ENCODE results near the gene CACNA1H. TPM values are rescaled to one million over a fixed set of nuclear protein-coding genes. Genes with fewer than 3 reads are reported as not detected.

CACNA1H gene
- total and polyA plus RNA-seq, 3 donors from 2014 or later: 41.1 to 69.0 (median 55.9) TPM

DNA sequence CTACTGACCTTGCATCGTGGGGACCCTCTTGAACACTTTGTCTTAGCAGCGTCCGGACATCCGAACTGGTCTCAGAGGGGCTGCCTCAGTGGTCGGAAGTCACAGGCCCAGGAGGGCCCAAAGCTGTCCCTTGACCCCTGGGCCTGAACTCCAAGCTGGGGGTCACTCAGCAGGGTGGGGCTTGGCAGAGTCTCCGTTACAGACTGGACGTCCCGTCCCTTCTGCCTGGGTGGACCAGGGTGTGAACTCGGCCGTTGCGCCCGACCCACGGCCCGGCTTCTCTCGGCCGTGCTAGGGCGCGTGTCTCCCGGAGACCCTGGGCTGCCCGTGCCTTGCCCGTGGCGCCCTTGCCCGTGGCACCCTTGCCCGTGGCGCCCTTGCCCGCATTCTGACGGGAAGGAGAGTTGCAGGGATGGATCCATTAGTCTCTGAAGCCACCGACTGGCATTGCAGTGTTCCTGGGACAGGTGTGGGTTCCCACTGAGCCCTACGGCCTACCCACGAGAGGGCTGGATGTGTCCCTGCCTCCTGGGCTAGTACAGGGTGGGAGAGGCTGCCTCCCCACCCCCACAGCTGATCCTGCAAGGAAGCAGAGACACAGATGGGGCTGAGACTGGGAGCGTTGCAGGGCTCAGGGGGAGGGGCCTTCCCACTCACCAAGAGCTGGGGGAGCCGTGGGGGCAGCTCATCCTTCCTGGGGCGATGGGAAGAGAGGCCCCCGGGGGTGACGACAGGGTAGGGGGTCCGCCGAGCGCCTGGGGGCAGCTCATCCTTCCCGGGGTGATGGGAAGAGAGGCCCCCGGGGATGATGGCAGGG lies 4.9 kb downstream of the CACNA1H start:
- no peak for DNase-seq
- Histone ChIP-seq H3K27ac (peak overlapping the region; percentile 77 to 86), H3K9me3 (no peaks in the 10 kb centered on the region), H3K36me3 (ENCODE audit: low read depth, missing control alignments) (no peaks in the 10 kb centered on the region), H3K27me3 (no peaks in the 10 kb centered on the region), H3K4me3 (no peak overlapping the region), H3K4me1 (peaks cover 53% of the 10 kb centered on the region)
- TF ChIP-seq, protein P1, sequence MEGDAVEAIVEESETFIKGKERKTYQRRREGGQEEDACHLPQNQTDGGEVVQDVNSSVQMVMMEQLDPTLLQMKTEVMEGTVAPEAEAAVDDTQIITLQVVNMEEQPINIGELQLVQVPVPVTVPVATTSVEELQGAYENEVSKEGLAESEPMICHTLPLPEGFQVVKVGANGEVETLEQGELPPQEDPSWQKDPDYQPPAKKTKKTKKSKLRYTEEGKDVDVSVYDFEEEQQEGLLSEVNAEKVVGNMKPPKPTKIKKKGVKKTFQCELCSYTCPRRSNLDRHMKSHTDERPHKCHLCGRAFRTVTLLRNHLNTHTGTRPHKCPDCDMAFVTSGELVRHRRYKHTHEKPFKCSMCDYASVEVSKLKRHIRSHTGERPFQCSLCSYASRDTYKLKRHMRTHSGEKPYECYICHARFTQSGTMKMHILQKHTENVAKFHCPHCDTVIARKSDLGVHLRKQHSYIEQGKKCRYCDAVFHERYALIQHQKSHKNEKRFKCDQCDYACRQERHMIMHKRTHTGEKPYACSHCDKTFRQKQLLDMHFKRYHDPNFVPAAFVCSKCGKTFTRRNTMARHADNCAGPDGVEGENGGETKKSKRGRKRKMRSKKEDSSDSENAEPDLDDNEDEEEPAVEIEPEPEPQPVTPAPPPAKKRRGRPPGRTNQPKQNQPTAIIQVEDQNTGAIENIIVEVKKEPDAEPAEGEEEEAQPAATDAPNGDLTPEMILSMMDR (IDR thresholded peaks at IDR 0.05): no peak
- no peak for TF ChIP-seq POLR2A (IDR thresholded peaks at IDR 0.05)
- intact Hi-C loops (cut with DNase I; ENCODE audit: low total_unique reads): no loop called here
- 38% methylated on average over 38 of the region's 40 CpGs; no CpG with 5 or more reads in 1 of the 2 donors for WGBS, 2 donors

DNA sequence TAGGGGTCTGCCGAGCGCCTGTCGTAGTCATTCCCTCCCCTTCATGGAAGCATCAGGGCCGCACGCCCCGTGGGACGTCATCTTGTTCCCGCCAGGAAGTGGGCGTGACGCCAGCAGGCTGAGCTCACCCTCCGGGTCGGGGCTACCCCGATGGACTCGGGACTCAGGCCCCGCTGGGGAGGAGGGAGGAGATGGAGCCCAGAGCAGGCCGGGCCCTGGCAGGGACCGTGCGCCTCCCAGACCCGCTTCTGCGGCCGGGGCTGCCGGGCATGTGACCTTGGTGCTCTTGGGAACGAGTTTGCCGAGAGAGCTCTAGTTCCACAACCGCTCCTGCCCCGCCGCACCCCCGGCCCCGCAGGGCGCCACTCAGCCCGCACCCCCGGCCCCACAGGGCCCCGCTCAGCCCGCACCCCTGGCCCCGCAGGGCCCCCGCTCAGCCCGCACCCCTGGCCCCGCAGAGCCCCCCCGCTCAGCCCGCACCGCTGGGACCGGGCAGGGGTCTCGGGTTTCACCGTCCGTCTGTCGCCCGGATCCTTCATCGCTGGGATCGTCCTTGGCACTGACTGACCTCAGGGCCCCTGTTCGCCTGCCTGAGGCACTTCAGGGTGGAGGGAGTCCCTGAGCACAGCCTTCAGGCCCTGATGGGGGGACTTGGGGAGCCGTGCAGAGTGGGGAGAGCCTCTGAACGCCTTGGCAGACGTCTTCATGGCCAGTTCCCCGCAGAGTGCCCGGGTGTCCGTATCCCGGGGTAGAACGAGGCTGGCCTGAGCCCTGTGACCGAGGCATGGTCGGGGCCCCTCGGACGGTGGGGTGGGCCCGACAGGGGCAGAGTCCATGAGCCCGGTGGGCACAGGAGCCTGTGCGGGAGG lies 5.8 kb downstream of the CACNA1H start:
- H3K4me3 ChIP-seq: no peak overlapping the region
- H3K27ac ChIP-seq: peak overlapping the region; percentile 77 to 86
- intact Hi-C loops (cut with DNase I; ENCODE audit: low total_unique reads): no loop called here
- no peaks in the 10 kb centered on the region for H3K36me3 ChIP-seq (ENCODE audit: low read depth, missing control alignments)
- WGBS, 2 donors: 52 to 66% methylated on average over 27 to 37 of the region's 65 CpGs
- H3K27me3 ChIP-seq: no peaks in the 10 kb centered on the region
- no peak for DNase-seq
- H3K4me1 ChIP-seq: peaks cover 53% of the 10 kb centered on the region
- TF ChIP-seq, protein P1 (IDR thresholded peaks at IDR 0.05): no peak
- TF ChIP-seq POLR2A (IDR thresholded peaks at IDR 0.05): no peak
- H3K9me3 ChIP-seq: no peaks in the 10 kb centered on the region

DNA sequence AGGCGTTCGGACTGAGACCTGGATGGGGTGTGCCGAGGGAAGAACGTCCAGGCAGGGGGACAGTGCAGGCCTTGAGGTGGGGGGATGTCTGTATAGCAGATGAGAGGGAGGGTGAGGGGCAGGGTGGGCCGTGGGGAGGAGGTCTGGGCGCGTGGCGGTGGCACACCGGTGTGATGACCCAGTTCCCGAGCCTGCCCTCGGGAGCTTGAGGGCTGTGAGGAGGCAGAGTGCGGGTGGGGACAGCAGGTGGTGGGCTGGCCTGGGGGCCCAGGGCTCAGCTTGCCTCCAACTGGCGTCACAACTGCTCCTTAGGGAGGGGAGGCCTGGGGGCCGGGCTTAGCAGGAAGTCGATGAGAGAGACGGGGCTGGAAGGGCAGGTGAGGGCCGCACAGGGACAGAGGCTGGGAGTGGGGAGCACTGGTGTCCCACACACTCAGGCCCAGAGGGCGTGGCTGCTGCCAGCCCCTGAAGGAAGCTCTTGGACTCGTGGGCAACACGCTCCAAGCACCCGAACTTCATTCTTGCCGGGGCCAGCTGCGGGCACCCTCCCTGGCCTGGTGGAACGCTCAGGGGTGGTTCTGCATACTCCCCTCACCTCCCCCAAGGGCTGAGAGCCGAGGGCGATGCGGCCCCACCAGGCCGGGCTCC lies 6.5 kb downstream of the CACNA1H start:
- intact Hi-C loops (cut with DNase I; ENCODE audit: low total_unique reads): no loop called here

DNA sequence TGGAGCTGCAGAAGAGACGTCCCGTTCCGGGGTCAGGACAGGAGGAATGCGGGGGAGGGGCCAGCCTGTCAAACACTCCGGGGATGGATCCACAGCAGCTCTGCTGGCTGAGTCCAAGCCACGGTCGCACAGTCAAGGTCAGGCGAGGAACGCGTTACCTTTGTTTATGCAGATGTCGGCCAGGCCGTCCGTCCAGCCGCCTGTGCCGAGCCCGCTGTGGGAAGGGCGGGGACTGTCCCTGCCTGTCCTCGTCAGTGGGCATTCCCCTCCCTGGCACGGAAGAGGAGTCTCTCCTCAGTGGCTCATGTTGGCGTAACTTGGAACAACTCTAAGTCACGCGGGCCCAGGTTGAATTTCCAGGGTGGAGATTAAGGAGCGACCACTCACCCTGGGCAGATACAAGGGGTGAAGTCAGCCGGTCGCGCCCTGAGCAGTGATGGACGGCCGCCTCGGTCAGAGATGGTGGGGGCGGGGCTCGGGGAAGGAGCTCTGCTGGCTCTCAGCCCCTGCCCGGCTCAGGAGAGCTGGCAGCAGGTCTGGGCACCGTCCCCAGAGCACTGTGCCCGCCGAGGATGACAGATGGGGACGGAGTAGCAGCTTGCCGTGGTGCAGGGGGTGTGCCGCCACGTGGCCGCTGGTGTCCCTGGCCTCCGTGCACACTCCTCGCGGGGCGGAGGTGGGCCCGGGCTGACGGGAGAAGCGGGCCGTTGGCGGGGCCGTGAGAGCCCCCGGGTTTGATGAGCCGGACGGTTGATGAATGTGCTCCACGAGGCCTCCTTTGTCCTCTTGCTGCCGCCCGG lies 7.3 kb downstream of the CACNA1H start:
- TF ChIP-seq POLR2A (IDR thresholded peaks at IDR 0.05): no peak
- TF ChIP-seq, protein P1 (IDR thresholded peaks at IDR 0.05): no peak
- intact Hi-C loops (cut with DNase I; ENCODE audit: low total_unique reads): no loop called here
- Histone ChIP-seq H3K36me3 (ENCODE audit: low read depth, missing control alignments) (no peaks in the 10 kb centered on the region), H3K27me3 (no peaks in the 10 kb centered on the region), H3K9me3 (no peaks in the 10 kb centered on the region), H3K4me1 (peaks cover 45% of the 10 kb centered on the region), H3K4me3 (no peak overlapping the region), H3K27ac (peak overlapping the region; percentile 59 to 86)
- 36 to 47% methylated on average over 20 to 53 of the region's 56 CpGs for WGBS, 2 donors
- peak; percentile 78 for DNase-seq

More for the DNA sequence above, 6.5 kb downstream of the CACNA1H start:
- no peak overlapping the region for H3K4me3 ChIP-seq
- H3K9me3 ChIP-seq: no peaks in the 10 kb centered on the region
- DNase-seq: no peak
- no peaks in the 10 kb centered on the region for H3K27me3 ChIP-seq
- H3K27ac ChIP-seq: peak overlapping the region; percentile 59 to 86
- peaks cover 51% of the 10 kb centered on the region for H3K4me1 ChIP-seq
- TF ChIP-seq, protein P1 (IDR thresholded peaks at IDR 0.05): no peak
- 40% methylated on average over 27 to 28 of the region's 28 CpGs for WGBS, 2 donors
- no peaks in the 10 kb centered on the region for H3K36me3 ChIP-seq (ENCODE audit: low read depth, missing control alignments)

Measured in testis (tissue), 3 donors.